ENCODE results near the gene NKX2-4. TPM values are rescaled to one million over a fixed set of nuclear protein-coding genes. Genes with fewer than 3 reads are reported as not detected.

NKX2-4 gene
- total RNA-seq, 5 donors from 2014 or later (not counting 1 experiment from before 2014, with no cell fraction given) = not detected

- peaks cover 30% of the 10 kb centered on the region for H3K36me3 Mint-ChIP-seq
- no peaks in the 10 kb centered on the region for H3K9me3 Mint-ChIP-seq
- ChIA-PET POLR2A (no interaction called here), CTCF (no interaction called here)
- peaks cover 18 to 24% (median 24%) of the 10 kb centered on the region in 3 donors for H3K4me1 Mint-ChIP-seq
- Histone ChIP-seq H3K4me1 (ENCODE audit: control insufficient read depth in 1 of 2, extremely low read depth in 1 of 2, insufficient read depth in 2 of 2, low read length in 2 of 2) (peaks cover 7 to 14% of the 10 kb centered on the region in 2 experiments), H3K9me3 (no peaks in the 10 kb centered on the region), H3K27ac (ENCODE audit: low read length) (no peak overlapping the region), H3K27me3 (replicated peaks in 1 of 2; ENCODE audit: control insufficient read depth in 2 of 2, extremely low read depth in 1 of 2, insufficient read depth in 2 of 2, low read length in 1 of 2) (peaks cover 20 to 27% of the 10 kb centered on the region in 2 experiments), H3K4me3 (ENCODE audit: control insufficient read depth in 1 of 2, extremely low read depth in 1 of 2, low read length in 1 of 2) (peak overlapping the region in 1 of 2 donors; percentile 26), H3K36me3 (ENCODE audit: control insufficient read depth in 2 of 2, extremely low read depth in 1 of 2, insufficient read depth in 1 of 2, low read length in 1 of 2) (peaks cover 0 to 5% of the 10 kb centered on the region in 2 donors)
- WGBS (ENCODE audit: insufficient coverage) = 21% methylated on average over 6 of the region's 10 CpGs
- peaks cover 32 to 39% of the 10 kb centered on the region in 2 donors for H3K27me3 Mint-ChIP-seq
- DNase-seq (no peak), ATAC-seq (replicated peaks in 1 of 4) (no peak)
- no peak overlapping the region for H3K27ac Mint-ChIP-seq
- peak overlapping the region in 1 of 3 donors; percentile 30 for H3K4me3 Mint-ChIP-seq
Observed at GRCh38 chr20:21391972-21392352, 5.4 kb downstream of the NKX2-4 start.

DNA sequence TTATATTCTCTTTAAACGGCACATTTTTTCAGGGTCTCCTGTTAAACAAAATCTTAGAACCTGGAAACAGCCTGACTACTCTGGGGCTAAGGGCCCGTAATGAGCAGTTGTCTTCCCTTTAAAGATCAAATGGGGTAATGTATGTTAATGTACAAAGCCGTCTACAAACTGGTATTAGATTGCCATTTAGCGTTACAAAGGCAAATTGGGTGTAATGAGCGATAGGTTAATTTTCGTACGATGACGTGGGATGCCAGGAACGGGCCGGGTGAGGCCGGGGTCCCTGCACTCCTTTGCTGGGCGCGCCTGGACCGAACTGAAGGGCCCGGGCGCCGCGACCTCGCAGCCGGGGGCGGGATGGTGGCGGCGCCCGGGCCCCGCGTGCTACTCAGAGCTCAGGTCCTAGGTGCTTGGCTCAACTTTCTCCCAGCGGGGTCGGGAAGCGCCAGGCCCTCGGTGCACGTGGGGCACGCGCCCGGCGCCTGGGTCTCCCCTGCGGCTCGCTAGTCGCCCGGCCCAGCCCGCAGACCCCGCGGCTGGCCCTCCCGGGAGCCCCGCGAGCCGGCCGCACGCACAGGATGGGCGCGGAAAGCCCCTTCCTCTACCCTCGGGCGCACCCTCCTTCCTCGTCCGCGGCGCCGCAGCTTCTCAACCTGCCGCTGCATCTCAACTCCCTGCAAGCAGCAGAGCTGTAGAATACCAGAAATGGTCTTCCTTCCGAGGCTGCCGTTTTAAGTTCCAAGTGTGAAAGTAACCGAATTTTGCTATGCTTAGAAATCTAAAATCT, 5.9 kb downstream of the NKX2-4 start:
- Histone ChIP-seq H3K27ac (ENCODE audit: low read length) (no peak overlapping the region), H3K4me3 (ENCODE audit: control insufficient read depth in 1 of 2, extremely low read depth in 1 of 2, low read length in 1 of 2) (peak overlapping the region in 1 of 2 donors; percentile 26), H3K27me3 (replicated peaks in 1 of 2; ENCODE audit: control insufficient read depth in 2 of 2, extremely low read depth in 1 of 2, insufficient read depth in 2 of 2, low read length in 1 of 2) (peaks cover 20 to 27% of the 10 kb centered on the region in 2 experiments), H3K4me1 (ENCODE audit: control insufficient read depth in 1 of 2, extremely low read depth in 1 of 2, insufficient read depth in 2 of 2, low read length in 2 of 2) (peaks cover 7 to 14% of the 10 kb centered on the region in 2 experiments), H3K9me3 (no peaks in the 10 kb centered on the region), H3K36me3 (ENCODE audit: control insufficient read depth in 2 of 2, extremely low read depth in 1 of 2, insufficient read depth in 1 of 2, low read length in 1 of 2) (peaks cover 0 to 11% of the 10 kb centered on the region in 2 donors)
- H3K36me3 Mint-ChIP-seq = peaks cover 35% of the 10 kb centered on the region
- ChIA-PET POLR2A (no interaction called here), CTCF (interaction anchor here in 1 of 2 donors (0.5 kb wide), 1 partner anchor 9 kb away, joined by 3 read pairs; no protein-coding TSS in a partner anchor)
- H3K4me1 Mint-ChIP-seq = peaks cover 18 to 24% (median 24%) of the 10 kb centered on the region in 3 donors
- no peak overlapping the region for H3K27ac Mint-ChIP-seq
- DNase-seq (peak in 6 of 35 experiments; percentile 3 to 40 (median 5)), ATAC-seq (replicated peaks in 1 of 4) (peak in 1 of 4 experiments; percentile 19)
- no peaks in the 10 kb centered on the region for H3K9me3 Mint-ChIP-seq
- peaks cover 32 to 39% of the 10 kb centered on the region in 2 donors for H3K27me3 Mint-ChIP-seq
- H3K4me3 Mint-ChIP-seq = peak overlapping the region in 1 of 3 donors; percentile 30
- WGBS (ENCODE audit: insufficient coverage) = 29% methylated on average over 58 of the region's 61 CpGs

- H3K4me1 ChIP-seq (ENCODE audit: control insufficient read depth in 1 of 2, extremely low read depth in 1 of 2, insufficient read depth in 2 of 2, low read length in 2 of 2) = peaks cover 6 to 10% of the 10 kb centered on the region in 2 experiments
- H3K27me3 Mint-ChIP-seq = peaks cover 32 to 37% of the 10 kb centered on the region in 2 donors
- no peak overlapping the region for H3K4me3 ChIP-seq (ENCODE audit: control insufficient read depth in 1 of 2, extremely low read depth in 1 of 2, low read length in 1 of 2)
- ChIA-PET CTCF (interaction anchor here (0.5 to 0.7 kb wide), 3 partner anchors 10 to 25 kb away, joined by 3 to 4 read pairs (median 3); no protein-coding TSS in a partner anchor), POLR2A (no interaction called here)
- DNase-seq = no peak
- no peak overlapping the region for H3K27ac Mint-ChIP-seq
- no peaks in the 10 kb centered on the region for H3K9me3 Mint-ChIP-seq
- 97% methylated on average over 6 of the region's 7 CpGs for WGBS (ENCODE audit: insufficient coverage)
- peaks cover 18 to 24% (median 24%) of the 10 kb centered on the region in 3 donors for H3K4me1 Mint-ChIP-seq
- no peak overlapping the region for H3K27ac ChIP-seq (ENCODE audit: low read length)
- peaks cover 15 to 27% of the 10 kb centered on the region in 2 experiments for H3K27me3 ChIP-seq (replicated peaks in 1 of 2; ENCODE audit: control insufficient read depth in 2 of 2, extremely low read depth in 1 of 2, insufficient read depth in 2 of 2, low read length in 1 of 2)
- no peaks in the 10 kb centered on the region for H3K9me3 ChIP-seq
- ATAC-seq (replicated peaks in 1 of 4) = no peak
- H3K4me3 Mint-ChIP-seq = no peak overlapping the region
- H3K36me3 Mint-ChIP-seq = peaks cover 41% of the 10 kb centered on the region
- H3K36me3 ChIP-seq (ENCODE audit: control insufficient read depth in 2 of 2, extremely low read depth in 1 of 2, insufficient read depth in 1 of 2, low read length in 1 of 2) = peaks cover 0 to 17% of the 10 kb centered on the region in 2 donors
Observed at GRCh38 chr20:21390768-21391167, 6.6 kb downstream of the NKX2-4 start.

DNA sequence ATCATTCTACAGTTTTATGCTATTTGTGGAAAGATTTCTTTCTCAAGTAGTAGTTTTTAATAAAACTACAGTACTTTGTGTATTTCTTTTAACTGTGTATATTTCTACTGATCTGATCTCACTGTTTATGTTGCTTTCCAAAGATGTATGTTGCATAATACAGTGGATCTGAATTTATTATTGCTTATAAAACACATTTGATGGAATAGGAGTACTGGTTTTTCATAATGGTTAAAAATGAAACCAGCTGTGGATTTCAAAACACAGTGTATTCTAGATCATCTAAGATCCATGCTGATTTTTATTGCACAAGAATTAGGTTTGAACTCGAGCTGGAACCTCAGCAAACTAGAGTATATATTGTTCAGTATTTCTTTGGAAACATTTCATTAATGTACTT, 8.0 kb downstream of the NKX2-4 start:
- peaks cover 43% of the 10 kb centered on the region for H3K36me3 Mint-ChIP-seq
- ATAC-seq (replicated peaks in 1 of 4) (no peak), DNase-seq (no peak)
- H3K4me3 Mint-ChIP-seq = no peak overlapping the region
- no peak overlapping the region for H3K27ac Mint-ChIP-seq
- Histone ChIP-seq H3K27me3 (replicated peaks in 1 of 2; ENCODE audit: control insufficient read depth in 2 of 2, extremely low read depth in 1 of 2, insufficient read depth in 2 of 2, low read length in 1 of 2) (peaks cover 10 to 18% of the 10 kb centered on the region in 2 experiments), H3K36me3 (ENCODE audit: control insufficient read depth in 2 of 2, extremely low read depth in 1 of 2, insufficient read depth in 1 of 2, low read length in 1 of 2) (peaks cover 2 to 27% of the 10 kb centered on the region in 2 donors), H3K4me1 (ENCODE audit: control insufficient read depth in 1 of 2, extremely low read depth in 1 of 2, insufficient read depth in 2 of 2, low read length in 2 of 2) (peaks cover 0 to 6% of the 10 kb centered on the region in 2 experiments), H3K27ac (ENCODE audit: low read length) (no peak overlapping the region), H3K9me3 (no peaks in the 10 kb centered on the region), H3K4me3 (ENCODE audit: control insufficient read depth in 1 of 2, extremely low read depth in 1 of 2, low read length in 1 of 2) (no peak overlapping the region)
- CTCF ChIA-PET = interaction anchor here in 1 of 2 donors (0.6 kb wide), 1 partner anchor 1332 kb away, joined by 4 read pairs; no protein-coding TSS in a partner anchor
- POLR2A ChIA-PET = interaction anchor here in 1 of 2 donors (0.5 kb wide), 1 partner anchor 263 kb away, joined by 3 read pairs; no protein-coding TSS in a partner anchor
- H3K27me3 Mint-ChIP-seq = peaks cover 24 to 26% of the 10 kb centered on the region in 2 donors
- H3K9me3 Mint-ChIP-seq = no peaks in the 10 kb centered on the region
- H3K4me1 Mint-ChIP-seq = peaks cover 10 to 18% (median 16%) of the 10 kb centered on the region in 3 donors
- no CpG with 5 or more reads among the region's 1 CpG for WGBS (ENCODE audit: insufficient coverage)

- ChIA-PET CTCF (interaction anchor here in 1 of 2 donors (0.6 kb wide), 1 partner anchor 1331 kb away, joined by 4 read pairs; no protein-coding TSS in a partner anchor), POLR2A (no interaction called here)
- Mint-ChIP-seq H3K4me1 (peaks cover 10 to 18% (median 16%) of the 10 kb centered on the region in 3 donors), H3K27me3 (peaks cover 19 to 21% of the 10 kb centered on the region in 2 donors), H3K36me3 (peaks cover 48% of the 10 kb centered on the region), H3K9me3 (no peaks in the 10 kb centered on the region), H3K4me3 (no peak overlapping the region), H3K27ac (no peak overlapping the region)
- no peaks in the 10 kb centered on the region for H3K9me3 ChIP-seq
- no peak for ATAC-seq (replicated peaks in 1 of 4)
- peaks cover 10 to 13% of the 10 kb centered on the region in 2 experiments for H3K27me3 ChIP-seq (replicated peaks in 1 of 2; ENCODE audit: control insufficient read depth in 2 of 2, extremely low read depth in 1 of 2, insufficient read depth in 2 of 2, low read length in 1 of 2)
- no peak overlapping the region for H3K4me3 ChIP-seq (ENCODE audit: control insufficient read depth in 1 of 2, extremely low read depth in 1 of 2, low read length in 1 of 2)
- no peak overlapping the region for H3K27ac ChIP-seq (ENCODE audit: low read length)
- DNase-seq = no peak
- no CpG with 5 or more reads among the region's 1 CpG for whole genome bisulfite sequencing (ENCODE audit: insufficient coverage)
- H3K36me3 ChIP-seq (ENCODE audit: control insufficient read depth in 2 of 2, extremely low read depth in 1 of 2, insufficient read depth in 1 of 2, low read length in 1 of 2) = peaks cover 2 to 34% of the 10 kb centered on the region in 2 donors
- peaks cover 0 to 6% of the 10 kb centered on the region in 2 experiments for H3K4me1 ChIP-seq (ENCODE audit: control insufficient read depth in 1 of 2, extremely low read depth in 1 of 2, insufficient read depth in 2 of 2, low read length in 2 of 2)
Observed at GRCh38 chr20:21388566-21388965, 8.8 kb downstream of the NKX2-4 start.

DNA sequence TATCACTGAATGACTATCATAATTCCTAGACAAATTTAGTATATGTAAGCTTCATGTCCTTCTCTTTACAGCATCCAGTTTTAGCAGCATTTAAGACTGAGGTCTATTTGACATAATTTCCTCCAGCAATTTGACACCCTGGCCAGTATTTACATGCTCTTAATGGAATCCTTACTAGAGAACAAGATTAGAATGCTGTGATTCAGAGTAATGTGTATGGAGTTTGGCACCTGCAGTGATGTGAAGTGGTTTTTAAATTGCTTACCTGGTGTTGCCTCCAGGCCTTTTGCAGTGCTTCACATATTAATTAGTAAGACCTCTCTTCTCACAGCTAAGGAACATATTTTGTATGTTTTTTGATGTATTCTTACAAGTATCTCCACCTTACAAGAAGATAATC, 9.8 kb downstream of the NKX2-4 start:
- no peaks in the 10 kb centered on the region for H3K9me3 Mint-ChIP-seq
- H3K27ac Mint-ChIP-seq = no peak overlapping the region
- no peak overlapping the region for H3K27ac ChIP-seq (ENCODE audit: low read length)
- H3K4me1 ChIP-seq (ENCODE audit: control insufficient read depth in 1 of 2, extremely low read depth in 1 of 2, insufficient read depth in 2 of 2, low read length in 2 of 2) = peaks cover 0 to 6% of the 10 kb centered on the region in 2 experiments
- H3K36me3 ChIP-seq (ENCODE audit: control insufficient read depth in 2 of 2, extremely low read depth in 1 of 2, insufficient read depth in 1 of 2, low read length in 1 of 2) = peaks cover 2 to 44% of the 10 kb centered on the region in 2 donors
- peaks cover 9 to 11% of the 10 kb centered on the region in 2 donors for H3K27me3 Mint-ChIP-seq
- peaks cover 56% of the 10 kb centered on the region for H3K36me3 Mint-ChIP-seq
- no peak for DNase-seq
- H3K4me3 ChIP-seq (ENCODE audit: control insufficient read depth in 1 of 2, extremely low read depth in 1 of 2, low read length in 1 of 2) = no peak overlapping the region
- ATAC-seq (replicated peaks in 1 of 4) = no peak
- H3K9me3 ChIP-seq = no peaks in the 10 kb centered on the region
- CTCF ChIA-PET = no interaction called here
- POLR2A ChIA-PET = no interaction called here
- peaks cover 5% of the 10 kb centered on the region in 2 experiments for H3K27me3 ChIP-seq (replicated peaks in 1 of 2; ENCODE audit: control insufficient read depth in 2 of 2, extremely low read depth in 1 of 2, insufficient read depth in 2 of 2, low read length in 1 of 2)
- H3K4me1 Mint-ChIP-seq = peaks cover 8 to 10% (median 9%) of the 10 kb centered on the region in 3 donors
- H3K4me3 Mint-ChIP-seq = no peak overlapping the region

Measured in T-cell (primary cell).